HG02623 (cell line): ENCODE data around the gene ATP6AP2.
"Not testable (repeated sequence)": the region's sequence is repeated elsewhere in the genome, so short reads cannot be mapped to it uniquely, and the experiment has no call there.

ENCODE experiments used
- ATAC-seq: cut with Tn5 transposase; IDR thresholded peaks from one replicate; pipeline ENCODE4 v1.9.1; 2021; ENCODE audit warnings: moderate library complexity; ENCODE audit not compliant: unreplicated experiment

Gene ATP6AP2

GRCh38 chrX:40580537-40581335, at the start of gene ATP6AP2:
TSS of gene ATP6AP2 (plus strand) at chrX:40580970. CDS start at chrX:40581066, 96 bp downstream.
- ATAC-seq: peak; percentile 93

GRCh38 chrX:40531056-40531826, 49.5 kb upstream of the ATP6AP2 start:
- no peak for ATAC-seq

DNA sequence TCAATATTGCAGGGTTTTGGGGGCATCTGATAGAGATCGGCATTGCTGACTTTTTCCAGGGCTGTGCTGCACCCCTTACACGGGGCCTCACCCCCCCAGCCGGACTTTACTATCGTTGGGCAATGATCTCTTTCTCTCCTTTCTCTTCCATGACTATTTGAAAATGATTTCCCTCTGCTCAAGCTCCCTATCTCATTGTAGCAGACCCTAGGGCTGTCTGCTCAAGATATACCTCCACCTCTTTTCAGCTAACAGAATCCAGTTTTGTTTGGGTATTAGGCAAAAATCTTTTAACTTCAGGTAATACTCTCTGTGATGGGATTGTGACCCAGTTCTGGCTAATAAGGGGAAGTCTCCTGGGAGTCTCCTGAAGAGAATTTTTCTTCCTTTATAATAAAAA, 43.5 kb upstream of the ATP6AP2 start:
- ATAC-seq: no peak

- no peak for ATAC-seq
Measured at GRCh38 chrX:40538406-40538805, 42.4 kb upstream of the ATP6AP2 start.

DNA sequence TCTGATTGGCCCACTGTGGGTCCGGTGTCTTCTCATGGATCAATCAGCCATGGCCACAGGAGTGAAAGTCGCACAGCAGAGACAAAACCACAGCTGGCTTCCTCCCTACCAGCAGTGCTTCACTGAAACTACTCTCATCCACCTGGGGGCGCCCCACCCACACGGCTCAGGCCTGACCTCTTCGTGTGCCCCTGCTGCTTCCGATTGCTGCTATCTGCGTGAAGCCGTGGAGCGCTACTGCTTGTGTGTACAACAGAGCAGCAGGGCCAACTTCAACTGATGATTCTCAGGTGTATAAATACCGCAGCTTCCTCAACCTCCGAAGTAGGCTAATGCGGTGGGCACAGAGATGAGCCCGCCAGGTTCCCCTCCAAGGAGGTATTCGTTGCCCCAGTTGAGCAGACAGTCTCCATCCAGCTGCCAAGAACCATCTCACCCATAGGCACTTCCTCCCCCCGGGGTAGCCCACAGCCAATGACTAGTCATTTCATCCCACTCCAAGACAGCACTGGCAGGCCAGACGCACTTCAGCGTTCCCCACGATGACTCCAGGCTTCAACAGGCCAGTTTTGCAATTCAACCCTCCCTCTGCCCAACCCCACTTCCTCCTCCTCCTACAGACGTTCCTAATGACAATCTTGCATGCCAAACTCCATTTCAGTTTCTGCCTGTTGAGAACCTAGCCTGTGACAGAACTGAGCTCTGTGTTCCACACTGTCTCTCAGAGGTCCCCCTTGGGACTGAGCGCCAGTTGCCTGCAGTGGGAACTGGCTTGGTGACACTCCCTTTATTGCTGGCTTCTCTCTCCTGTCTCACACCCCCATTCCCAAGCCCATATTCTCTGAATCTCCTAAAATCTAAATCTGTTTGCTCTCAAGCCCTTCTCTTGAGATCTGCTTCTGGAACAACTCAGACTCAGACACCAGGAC, 41.3 kb upstream of the ATP6AP2 start:
- ATAC-seq: peak; percentile 74

- no peak for ATAC-seq
Measured at GRCh38 chrX:40542208-40542607, 38.6 kb upstream of the ATP6AP2 start.

DNA sequence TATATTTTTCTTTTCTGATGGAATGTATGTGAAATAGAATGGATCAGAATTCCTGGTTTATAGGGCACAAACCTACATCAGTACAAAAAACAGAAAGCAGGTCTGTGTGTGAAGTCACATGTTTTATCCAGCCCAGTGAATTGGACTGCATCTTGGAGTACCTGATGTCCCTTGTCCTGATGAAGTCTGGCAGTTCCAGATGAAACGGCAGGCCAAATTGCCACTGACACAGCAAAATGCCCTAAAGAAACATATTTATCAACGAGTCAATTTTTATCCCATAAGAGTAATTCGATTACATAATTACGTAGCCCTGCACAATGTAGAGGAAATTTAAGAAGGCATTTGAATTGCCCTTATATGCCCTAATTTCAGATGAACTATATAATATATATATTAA, 37.8 kb upstream of the ATP6AP2 start:
- ATAC-seq: no peak

DNA sequence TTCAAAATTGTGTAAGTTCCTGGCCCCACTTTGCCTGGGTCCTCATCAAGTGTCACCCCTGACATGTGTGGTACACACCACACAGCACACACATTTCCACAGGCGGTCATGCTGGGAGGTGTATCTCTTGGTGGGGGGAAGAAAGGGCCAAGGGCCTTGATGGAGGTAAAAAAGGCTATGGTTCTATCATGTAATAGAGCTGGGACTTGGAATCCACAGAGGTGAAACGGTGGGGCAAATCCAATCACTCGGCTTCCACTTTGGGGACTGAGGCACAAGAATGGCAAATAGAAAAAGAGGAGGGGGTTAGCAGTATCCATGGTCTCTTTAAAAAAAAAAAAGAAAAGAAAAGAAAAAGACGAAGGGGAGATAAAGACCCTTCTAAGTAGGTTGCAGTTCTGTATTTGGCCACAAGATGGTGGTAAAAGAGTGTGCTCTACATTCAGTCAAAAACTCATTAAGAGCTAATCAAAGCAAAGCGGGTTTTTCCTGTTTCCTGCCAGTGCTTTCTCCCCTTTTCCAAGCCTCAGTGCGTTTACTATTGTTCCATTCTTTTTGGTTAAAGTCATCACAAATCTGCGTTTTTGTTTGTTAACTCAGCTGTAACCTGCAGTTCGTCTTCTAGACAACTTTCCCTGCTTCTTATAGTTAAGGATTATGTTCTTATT, 37.0 kb upstream of the ATP6AP2 start:
- ATAC-seq: no peak

GRCh38 chrX:40544343-40545266, 36.2 kb upstream of the ATP6AP2 start:
- no peak for ATAC-seq

- no peak for ATAC-seq
Measured at GRCh38 chrX:40546870-40547269, 33.9 kb upstream of the ATP6AP2 start.

DNA sequence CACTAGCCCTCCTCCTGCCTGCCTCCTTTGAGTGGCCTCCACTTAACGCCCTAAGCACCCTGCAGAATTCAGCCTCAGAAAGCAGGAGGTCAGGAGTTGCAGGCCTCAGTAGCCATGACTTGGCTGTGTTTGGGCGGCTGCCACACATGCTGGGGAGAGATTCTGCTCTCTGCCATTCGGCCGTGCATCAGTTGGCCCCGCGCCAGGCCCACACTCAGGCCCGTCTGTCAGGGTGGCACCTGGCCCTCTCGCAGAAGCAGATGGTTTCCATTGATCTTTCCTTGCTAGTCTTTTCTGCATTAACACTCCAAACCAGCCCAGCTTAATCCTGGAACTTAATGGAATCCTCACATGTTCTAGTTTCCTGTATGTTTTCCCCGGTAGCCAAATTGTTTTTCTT, 30.7 kb upstream of the ATP6AP2 start:
- ATAC-seq: no peak

GRCh38 chrX:40552768-40553167, 28.0 kb upstream of the ATP6AP2 start:
- ATAC-seq: no peak

- no peak for ATAC-seq
Measured at GRCh38 chrX:40558590-40558989, 22.2 kb upstream of the ATP6AP2 start.

- no peak for ATAC-seq
Measured at GRCh38 chrX:40563784-40564183, 17.0 kb upstream of the ATP6AP2 start.

DNA sequence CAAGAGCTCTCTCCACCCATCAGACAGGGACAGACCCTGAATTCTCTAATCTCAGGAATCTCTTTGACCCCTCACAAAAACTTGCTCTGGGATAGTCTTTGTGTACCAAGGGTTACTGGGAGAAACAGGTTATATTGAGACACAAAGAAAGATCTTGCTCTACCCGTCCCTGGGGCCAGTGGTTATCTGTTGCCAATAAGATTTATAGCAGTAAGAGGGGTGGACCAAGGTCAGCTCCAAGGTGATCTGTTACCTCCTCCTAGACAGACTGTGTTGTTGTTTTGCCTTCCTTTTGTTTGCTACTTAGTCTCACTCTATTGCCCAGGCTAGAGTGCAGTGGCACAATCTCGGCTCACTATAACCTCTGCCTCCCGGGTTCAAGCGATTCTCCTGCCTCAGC, 16.3 kb upstream of the ATP6AP2 start:
- ATAC-seq: no peak

DNA sequence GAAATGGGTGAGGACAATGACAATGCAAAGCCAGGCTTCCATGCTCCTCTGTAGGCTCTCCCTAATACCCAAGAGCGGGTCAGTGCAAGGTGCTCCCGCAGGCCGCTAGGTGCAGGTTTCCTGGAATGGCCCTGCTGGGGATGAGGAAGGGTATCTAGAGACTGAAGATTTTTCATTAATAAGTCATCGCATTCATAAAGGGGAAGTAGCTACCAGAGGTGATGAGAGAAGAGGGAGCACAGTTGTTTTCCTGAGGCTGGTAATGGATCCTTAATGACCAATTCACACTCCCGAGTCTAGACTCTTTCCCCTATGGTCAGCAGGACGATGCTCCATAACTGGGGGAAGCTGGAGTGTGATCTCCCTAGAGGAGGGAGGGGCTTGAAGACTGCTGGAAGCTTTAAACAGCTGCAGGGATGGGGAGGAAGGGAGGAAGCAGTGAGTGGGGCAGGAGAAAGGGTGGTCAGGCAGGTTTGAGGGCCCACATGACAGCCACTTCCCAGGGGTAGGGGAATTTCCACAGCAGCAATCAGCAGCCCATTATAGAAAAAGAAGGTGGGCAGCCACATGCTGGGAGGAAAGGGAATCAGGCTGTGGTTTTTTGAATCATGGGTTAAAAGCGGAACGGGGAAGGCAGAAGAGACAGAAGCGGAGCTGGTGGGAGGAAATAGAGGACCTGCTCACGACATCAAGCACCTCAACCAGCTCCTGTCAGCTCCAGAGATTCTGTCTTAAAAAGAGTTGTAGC, 10.2 kb upstream of the ATP6AP2 start:
- no peak for ATAC-seq

- not testable (repeated sequence) for ATAC-seq
Measured at GRCh38 chrX:40571164-40571563, 9.6 kb upstream of the ATP6AP2 start.

DNA sequence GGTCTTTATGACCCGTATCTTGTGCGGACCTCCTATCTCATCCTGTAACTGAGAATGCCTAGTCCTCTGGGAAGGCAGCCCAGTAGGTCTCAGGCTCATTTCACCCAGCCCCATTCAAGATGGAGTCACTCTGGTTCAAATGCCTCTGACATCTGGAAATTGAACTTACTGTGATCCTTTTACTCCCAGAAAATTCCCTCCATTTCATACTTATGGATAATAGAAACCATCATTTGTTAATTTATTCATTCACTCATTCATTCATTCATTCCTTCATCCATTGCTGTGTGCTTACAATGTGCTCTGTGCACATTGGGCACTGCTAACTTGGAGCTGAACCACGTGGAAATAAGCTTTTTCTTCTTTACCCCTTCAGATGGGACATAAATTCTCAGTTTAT, 9.2 kb upstream of the ATP6AP2 start:
- ATAC-seq: no peak

DNA sequence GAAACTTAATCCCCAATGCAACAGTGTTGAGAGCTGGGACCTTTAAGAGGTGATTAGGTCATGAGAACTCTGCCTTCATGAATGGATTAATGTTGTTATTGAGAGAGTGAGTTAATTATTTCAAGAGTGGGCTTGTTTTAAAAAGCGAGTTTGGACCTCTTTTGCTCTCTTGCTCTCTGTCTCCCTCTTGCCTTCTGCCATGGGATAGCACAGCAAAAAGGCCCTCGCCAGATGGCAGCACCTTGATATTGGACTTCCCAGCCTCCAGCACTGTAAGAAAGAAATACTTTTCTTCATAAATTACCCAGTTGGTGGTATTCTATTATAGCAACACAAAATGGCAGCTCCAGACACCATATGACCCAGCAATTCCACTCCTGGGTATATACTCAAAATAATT, 7.0 kb upstream of the ATP6AP2 start:
- ATAC-seq: no peak
